ENCODE data around the gene PLCH2.

The PLCH2 gene

GRCh38 chr1:2525920-2526823 is 50.1 kb downstream of the PLCH2 start, which contains the start of gene PANK4:
TSS of gene PANK4 (minus strand) at chr1:2526596. CDS start at chr1:2526587, 9 bp downstream.
- Mint-ChIP-seq H3K36me3 (peaks cover 37% of the 10 kb centered on the region), H3K27ac (peak within 1 kb of the TSS; percentile 91), H3K9me3 (no peaks in the 10 kb centered on the region), H3K4me3 (peak within 1 kb of the TSS; percentile 92), H3K4me1 (peaks cover 41% of the 10 kb centered on the region)
- peak; percentile 80 to 93 for DNase-seq (ENCODE audit: low spot score in 2 of 2)
- peak; percentile 92 for ATAC-seq

DNA sequence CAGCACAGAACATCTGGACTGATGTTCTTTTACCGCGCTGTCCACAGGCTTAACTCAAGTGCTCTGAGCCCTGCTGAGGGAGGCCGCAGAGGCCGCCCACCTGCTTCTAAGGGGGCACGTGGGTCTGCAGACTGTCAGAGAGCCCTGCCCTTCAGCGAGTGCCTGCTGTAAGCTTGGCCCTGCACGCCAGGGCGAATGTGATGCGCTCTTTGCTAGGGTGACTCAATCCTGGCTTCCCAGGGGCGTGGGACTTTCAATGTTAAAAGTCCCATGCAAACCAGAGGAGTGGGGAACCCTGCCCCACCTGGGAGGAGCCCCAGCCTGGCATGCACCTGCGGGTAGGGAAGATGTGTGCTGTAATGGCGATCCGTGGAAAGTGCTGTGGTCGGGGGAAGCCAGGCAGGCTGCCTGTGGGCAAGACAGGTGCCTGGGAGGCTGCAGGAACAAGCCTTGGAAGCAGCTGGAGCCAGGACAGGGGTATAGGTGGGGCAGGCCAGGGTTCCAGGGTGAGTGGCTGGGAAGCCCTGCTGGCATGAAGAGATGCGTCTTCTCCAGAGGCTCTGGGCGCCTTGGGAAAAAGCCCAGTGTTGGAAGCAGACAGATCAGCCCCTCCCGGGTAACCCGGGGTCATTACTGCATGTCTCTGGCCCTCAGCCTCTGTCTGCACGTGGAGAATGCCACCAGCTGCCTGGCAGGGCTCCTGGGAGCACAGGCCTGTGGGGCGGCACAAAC is 50.9 kb downstream of the PLCH2 start:
- Mint-ChIP-seq H3K4me3 (peak overlapping the region; percentile 92), H3K27ac (peak overlapping the region; percentile 91), H3K9me3 (no peaks in the 10 kb centered on the region), H3K36me3 (peaks cover 30% of the 10 kb centered on the region), H3K4me1 (peaks cover 41% of the 10 kb centered on the region)
- peak; percentile 71 for ATAC-seq
- DNase-seq (ENCODE audit: low spot score in 2 of 2) = peak; percentile 43 to 81

GRCh38 chr1:2527556-2527860 is 51.4 kb downstream of the PLCH2 start:
- no peak for ATAC-seq
- peak overlapping the region; percentile 92 for H3K4me3 Mint-ChIP-seq
- peak overlapping the region; percentile 91 for H3K27ac Mint-ChIP-seq
- DNase-seq (ENCODE audit: low spot score in 2 of 2) = no peak
- peaks cover 38% of the 10 kb centered on the region for H3K4me1 Mint-ChIP-seq
- peaks cover 26% of the 10 kb centered on the region for H3K36me3 Mint-ChIP-seq
- H3K9me3 Mint-ChIP-seq = no peaks in the 10 kb centered on the region

GRCh38 chr1:2528016-2528415 is 51.9 kb downstream of the PLCH2 start:
- H3K9me3 Mint-ChIP-seq = no peaks in the 10 kb centered on the region
- ATAC-seq (no peak), DNase-seq (ENCODE audit: low spot score in 2 of 2) (no peak)
- H3K4me1 Mint-ChIP-seq = peaks cover 33% of the 10 kb centered on the region
- no peak overlapping the region for H3K27ac Mint-ChIP-seq
- H3K36me3 Mint-ChIP-seq = peaks cover 21% of the 10 kb centered on the region
- H3K4me3 Mint-ChIP-seq = no peak overlapping the region

GRCh38 chr1:2528611-2528965 is 52.5 kb downstream of the PLCH2 start:
- Mint-ChIP-seq H3K36me3 (peaks cover 15% of the 10 kb centered on the region), H3K9me3 (no peaks in the 10 kb centered on the region), H3K27ac (no peak overlapping the region), H3K4me3 (peak overlapping the region; percentile 51), H3K4me1 (peaks cover 27% of the 10 kb centered on the region)
- no peak for DNase-seq (ENCODE audit: low spot score in 2 of 2)
- ATAC-seq = no peak

DNA sequence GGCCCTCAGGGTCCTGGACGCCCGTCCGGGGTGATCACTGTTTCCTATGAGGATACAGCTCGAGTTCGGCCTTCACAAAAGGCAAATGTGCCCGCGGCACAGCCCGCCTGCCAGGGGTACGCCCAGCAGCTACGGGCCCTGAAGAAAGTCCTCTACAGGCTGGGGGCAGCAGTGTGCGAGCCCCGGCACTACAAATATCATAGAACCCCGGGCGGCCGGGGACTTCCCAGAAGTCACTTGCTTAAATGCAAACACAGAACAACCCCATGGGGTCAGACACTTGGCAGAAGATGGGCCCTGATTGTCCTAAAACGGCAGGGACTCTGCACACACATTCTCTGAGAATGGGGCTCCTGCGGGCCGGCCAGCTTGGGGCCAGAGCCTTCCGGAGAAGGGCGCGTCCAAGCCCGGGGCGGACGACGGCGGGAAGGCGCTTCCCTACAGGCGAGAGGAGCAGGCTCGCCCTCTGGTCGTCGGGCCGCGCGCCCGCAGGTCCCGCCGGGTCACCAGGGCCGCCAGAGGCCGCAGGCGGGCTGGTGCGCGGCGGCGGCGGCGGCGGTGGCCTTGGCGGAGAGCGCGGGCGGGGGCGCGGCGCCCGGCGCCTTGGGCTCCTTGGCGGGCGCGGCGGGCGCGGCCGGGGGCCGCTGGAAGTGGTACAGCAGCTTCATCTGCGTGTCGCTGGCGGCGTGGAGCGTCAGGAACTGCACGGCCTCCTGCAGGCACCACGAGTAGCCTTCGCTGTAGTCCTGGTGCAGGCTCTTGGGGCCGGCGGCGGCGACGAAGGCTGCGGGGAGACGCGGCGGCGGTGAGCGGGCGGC is 53.1 kb downstream of the PLCH2 start:
- ATAC-seq (no peak), DNase-seq (ENCODE audit: low spot score in 2 of 2) (peak in 1 of 2 donors; percentile 71)
- Mint-ChIP-seq H3K36me3 (peaks cover 9% of the 10 kb centered on the region), H3K4me3 (peak overlapping the region; percentile 51), H3K4me1 (peaks cover 21% of the 10 kb centered on the region), H3K27ac (no peak overlapping the region), H3K9me3 (no peaks in the 10 kb centered on the region)

DNA sequence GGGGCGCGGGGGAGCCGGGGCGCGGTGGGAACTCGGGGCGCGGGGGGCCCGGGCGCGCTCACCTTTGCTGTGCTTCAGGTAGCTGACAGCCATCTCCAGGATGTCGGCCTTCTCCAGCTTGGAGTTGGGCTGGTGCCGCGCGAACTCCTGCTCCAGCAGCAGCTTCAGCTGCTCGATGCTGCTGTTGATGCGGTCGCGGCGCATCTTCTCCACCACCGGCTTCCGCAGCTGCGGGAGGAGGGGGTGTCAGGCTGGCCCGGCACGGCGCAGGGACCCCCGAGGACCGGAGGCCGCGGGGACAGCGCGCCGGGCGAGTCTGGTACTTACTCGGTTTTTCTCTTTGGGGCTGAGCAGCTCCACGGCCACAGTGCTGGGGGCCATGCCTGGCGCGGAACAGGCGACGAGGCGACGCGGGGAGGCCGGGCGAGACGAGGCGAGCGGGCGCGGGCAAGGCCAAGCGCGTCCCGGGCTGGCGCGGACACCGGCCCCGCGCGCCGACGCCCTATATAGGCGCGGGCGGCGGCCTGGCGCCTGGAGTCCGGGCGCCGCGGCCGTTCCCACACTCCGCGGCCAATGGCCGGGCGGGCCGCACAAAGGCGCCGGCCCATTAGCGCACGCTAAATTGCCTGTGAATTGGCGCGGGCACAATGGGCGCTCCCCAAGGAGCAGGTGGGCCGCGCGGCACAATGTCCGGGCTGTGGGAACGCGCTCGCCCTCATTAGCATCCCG is 53.9 kb downstream of the PLCH2 start, which contains the start of gene HES5:
Gene HES5, minus strand, starts transcription at position 480 of the 729 bp plus-strand sequence. Its CDS starts 99 bp downstream, at position 381.
- H3K4me3 Mint-ChIP-seq = peak within 1 kb of the TSS; percentile 51
- H3K9me3 Mint-ChIP-seq = no peaks in the 10 kb centered on the region
- no peak within 1 kb of the TSS for H3K27ac Mint-ChIP-seq
- H3K4me1 Mint-ChIP-seq = peaks cover 14% of the 10 kb centered on the region
- DNase-seq (ENCODE audit: low spot score in 2 of 2) (no peak), ATAC-seq (no peak)
- H3K36me3 Mint-ChIP-seq = peaks cover 6% of the 10 kb centered on the region

- ATAC-seq (no peak), DNase-seq (ENCODE audit: low spot score in 2 of 2) (no peak)
- Mint-ChIP-seq H3K4me1 (peaks cover 10% of the 10 kb centered on the region), H3K36me3 (no peaks in the 10 kb centered on the region), H3K4me3 (peak overlapping the region; percentile 51), H3K27ac (no peak overlapping the region), H3K9me3 (no peaks in the 10 kb centered on the region)
Measured at GRCh38 chr1:2530513-2531361, 54.6 kb downstream of the PLCH2 start.

GRCh38 chr1:2532485-2533160 is 56.5 kb downstream of the PLCH2 start:
- ATAC-seq (no peak), DNase-seq (ENCODE audit: low spot score in 2 of 2) (no peak)
- no peak overlapping the region for H3K27ac Mint-ChIP-seq
- no peaks in the 10 kb centered on the region for H3K9me3 Mint-ChIP-seq
- no peaks in the 10 kb centered on the region for H3K4me1 Mint-ChIP-seq
- H3K36me3 Mint-ChIP-seq = no peaks in the 10 kb centered on the region
- no peak overlapping the region for H3K4me3 Mint-ChIP-seq

GRCh38 chr1:2533365-2533764 is 57.3 kb downstream of the PLCH2 start:
- DNase-seq (ENCODE audit: low spot score in 2 of 2) (no peak), ATAC-seq (no peak)
- H3K4me3 Mint-ChIP-seq = no peak overlapping the region
- H3K27ac Mint-ChIP-seq = no peak overlapping the region
- H3K36me3 Mint-ChIP-seq = no peaks in the 10 kb centered on the region
- no peaks in the 10 kb centered on the region for H3K4me1 Mint-ChIP-seq
- H3K9me3 Mint-ChIP-seq = no peaks in the 10 kb centered on the region

- DNase-seq (ENCODE audit: low spot score in 2 of 2) (no peak), ATAC-seq (no peak)
- H3K36me3 Mint-ChIP-seq = no peaks in the 10 kb centered on the region
- no peak overlapping the region for H3K27ac Mint-ChIP-seq
- no peaks in the 10 kb centered on the region for H3K9me3 Mint-ChIP-seq
- no peak overlapping the region for H3K4me3 Mint-ChIP-seq
- no peaks in the 10 kb centered on the region for H3K4me1 Mint-ChIP-seq
Measured at GRCh38 chr1:2534315-2534686, 58.2 kb downstream of the PLCH2 start.

DNA sequence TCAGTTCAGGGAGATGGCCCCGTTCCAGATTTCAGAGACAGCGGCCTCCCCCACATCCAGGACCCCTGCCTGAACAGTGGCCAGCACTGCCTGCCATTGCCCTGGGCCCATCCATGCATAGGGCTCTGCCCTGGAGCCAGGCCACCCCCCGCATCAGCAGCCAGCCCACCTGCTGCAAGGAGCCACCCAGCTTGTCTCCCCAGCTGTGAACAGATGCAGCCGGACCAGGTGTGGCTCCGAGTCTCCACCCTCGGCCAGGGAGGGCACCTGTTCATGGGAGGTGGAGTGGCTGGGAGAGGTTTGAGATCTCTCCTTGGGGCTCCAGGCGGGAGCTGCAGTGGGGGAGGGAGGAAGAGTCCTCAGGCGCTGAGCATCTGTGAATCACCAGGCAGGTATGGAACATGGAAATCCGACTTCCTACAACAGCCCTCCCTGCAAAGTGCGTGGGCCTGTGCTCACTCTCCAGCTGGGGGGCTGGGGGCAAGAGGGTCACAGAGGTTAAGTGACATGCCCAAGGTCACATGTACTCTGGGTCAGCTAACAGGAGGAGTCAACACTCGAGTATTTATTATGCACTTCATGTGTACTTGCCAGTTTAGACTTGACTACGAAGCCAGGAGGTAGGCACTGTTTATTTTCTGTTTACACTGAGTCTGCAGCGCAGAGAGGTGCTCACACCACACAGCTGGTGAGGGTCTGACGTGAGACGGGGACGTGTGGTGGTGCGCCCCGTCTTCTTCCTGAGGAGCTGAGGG is 58.8 kb downstream of the PLCH2 start:
- DNase-seq (ENCODE audit: low spot score in 2 of 2) (no peak), ATAC-seq (no peak)
- Mint-ChIP-seq H3K4me1 (no peaks in the 10 kb centered on the region), H3K4me3 (no peak overlapping the region), H3K36me3 (no peaks in the 10 kb centered on the region), H3K27ac (no peak overlapping the region), H3K9me3 (no peaks in the 10 kb centered on the region)

DNA sequence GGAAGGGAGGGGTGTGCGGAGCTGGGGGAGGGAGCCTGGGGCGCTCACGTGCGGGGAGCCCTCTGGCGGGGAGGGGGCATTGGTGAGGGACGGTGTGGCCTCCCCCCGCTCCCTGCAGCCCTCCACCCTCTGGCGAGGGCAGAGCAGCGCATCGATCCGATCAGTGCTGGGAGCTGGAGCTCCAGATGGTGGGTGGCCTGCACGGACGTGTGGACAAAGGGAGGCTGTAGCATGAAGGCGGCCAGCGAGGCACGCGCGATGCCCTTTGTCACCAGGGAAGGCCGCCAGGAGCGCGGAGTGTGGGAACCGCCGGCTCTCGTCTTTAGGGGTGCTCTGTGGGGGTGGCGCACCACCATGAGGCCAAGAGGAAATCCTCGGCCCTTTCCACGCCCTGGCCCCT is 59.4 kb downstream of the PLCH2 start:
- Mint-ChIP-seq H3K4me1 (no peaks in the 10 kb centered on the region), H3K4me3 (no peak overlapping the region), H3K27ac (no peak overlapping the region), H3K36me3 (no peaks in the 10 kb centered on the region), H3K9me3 (no peaks in the 10 kb centered on the region)
- ATAC-seq (no peak), DNase-seq (ENCODE audit: low spot score in 2 of 2) (no peak)
